Keratinocyte (primary cell): ENCODE data around the gene SUPT5H.

Experiments used
- EZH2 ChIP-seq: IDR thresholded peaks from one replicate; pipeline ENCODE4 v1.6.1; 2012; ENCODE audit warnings: inconsistent platforms, mild to moderate bottlenecking, low read length, moderate library complexity
- TF ChIP-seq, protein P1 (sequence below), 3 experiments: IDR thresholded peaks in 1 of 3; conservative IDR thresholded peaks in 1 of 3; optimal IDR thresholded peaks in 1 of 3; 2 replicates in 2 of 3; 3 replicates in 1 of 3; pipeline versions ENCODE3 to v1.5.1; 2011; ENCODE audit warnings: low read length in 3 of 3, mild to moderate bottlenecking in 3 of 3, moderate library complexity in 2 of 3, control low read depth in 1 of 3, inconsistent platforms in 1 of 3; ENCODE audit not compliant: insufficient read depth in 2 of 3; ENCODE audit errors: extremely low read depth in 1 of 3

DNA sequence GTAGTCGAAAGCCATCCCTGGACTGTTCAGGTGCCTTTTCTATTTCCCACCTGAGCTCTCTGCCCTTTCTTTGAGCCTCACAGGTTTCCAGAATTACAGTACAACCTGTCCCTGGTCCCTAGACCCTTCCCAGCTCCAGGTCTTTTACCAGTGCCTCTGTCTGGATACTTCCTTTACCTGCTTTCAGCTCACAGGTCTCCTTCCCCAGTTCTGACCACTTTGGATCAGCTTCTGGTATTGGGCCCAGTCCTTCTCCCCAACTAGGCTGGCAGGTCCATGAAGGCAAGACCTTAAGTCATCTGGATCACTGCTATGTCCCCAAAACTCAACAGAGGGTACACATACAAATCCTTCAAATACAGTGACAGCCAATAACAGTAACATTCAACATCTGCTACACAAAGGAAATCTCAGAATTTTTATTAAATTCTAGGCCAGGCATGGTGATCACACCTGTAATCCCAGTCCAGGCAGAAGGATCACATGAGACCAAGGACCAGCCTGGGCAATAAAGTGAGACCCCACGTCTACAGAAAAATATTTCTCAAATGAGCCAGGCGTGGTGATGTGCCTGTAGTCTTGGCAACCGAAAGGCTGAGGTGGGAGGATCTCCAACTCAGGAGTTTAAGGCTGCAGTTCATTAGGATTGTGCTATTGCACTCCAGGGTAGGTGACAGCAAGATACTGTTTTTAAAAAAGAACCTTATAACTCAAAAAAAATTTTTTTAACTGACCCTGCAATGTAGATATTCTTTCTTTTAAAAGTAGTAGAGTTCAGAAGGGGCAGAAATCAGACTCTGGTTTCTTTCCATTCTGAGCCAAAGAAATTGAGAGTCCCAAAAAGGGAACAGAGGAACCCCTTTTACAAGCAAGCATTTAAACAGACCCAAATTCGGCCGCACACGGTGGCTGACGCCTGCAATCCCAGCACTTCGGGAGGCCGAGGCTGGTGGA is 11.0 kb upstream of the SUPT5H start:
- TF ChIP-seq, protein P1, sequence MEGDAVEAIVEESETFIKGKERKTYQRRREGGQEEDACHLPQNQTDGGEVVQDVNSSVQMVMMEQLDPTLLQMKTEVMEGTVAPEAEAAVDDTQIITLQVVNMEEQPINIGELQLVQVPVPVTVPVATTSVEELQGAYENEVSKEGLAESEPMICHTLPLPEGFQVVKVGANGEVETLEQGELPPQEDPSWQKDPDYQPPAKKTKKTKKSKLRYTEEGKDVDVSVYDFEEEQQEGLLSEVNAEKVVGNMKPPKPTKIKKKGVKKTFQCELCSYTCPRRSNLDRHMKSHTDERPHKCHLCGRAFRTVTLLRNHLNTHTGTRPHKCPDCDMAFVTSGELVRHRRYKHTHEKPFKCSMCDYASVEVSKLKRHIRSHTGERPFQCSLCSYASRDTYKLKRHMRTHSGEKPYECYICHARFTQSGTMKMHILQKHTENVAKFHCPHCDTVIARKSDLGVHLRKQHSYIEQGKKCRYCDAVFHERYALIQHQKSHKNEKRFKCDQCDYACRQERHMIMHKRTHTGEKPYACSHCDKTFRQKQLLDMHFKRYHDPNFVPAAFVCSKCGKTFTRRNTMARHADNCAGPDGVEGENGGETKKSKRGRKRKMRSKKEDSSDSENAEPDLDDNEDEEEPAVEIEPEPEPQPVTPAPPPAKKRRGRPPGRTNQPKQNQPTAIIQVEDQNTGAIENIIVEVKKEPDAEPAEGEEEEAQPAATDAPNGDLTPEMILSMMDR (optimal IDR thresholded peaks at IDR 0.05 in 1 of 3, IDR thresholded peaks at IDR 0.05 in 1 of 3, conservative IDR thresholded peaks at IDR 0.05 in 1 of 3; ENCODE audit: extremely low read depth in 1 of 3, insufficient read depth in 2 of 3, low read length in 3 of 3) = no peak
- no peak for TF ChIP-seq EZH2
